Measurements from ENCODE around the gene APPBP2. TPM values are rescaled to one million over a fixed set of nuclear protein-coding genes. Genes with fewer than 3 reads are reported as not detected.

Gene APPBP2
- polyA plus RNA-seq, 1 of the 3 experiments (the other 2 are of a cell fraction) = 7.6 TPM

- H3K4me2 ChIP-seq = no peak overlapping the region
- no peaks in the 10 kb centered on the region for H4K20me1 ChIP-seq (ENCODE audit: insufficient read depth)
- no peak overlapping the region for H3K27ac ChIP-seq (ENCODE audit: low read depth in 2 of 2, low read length in 1 of 2)
- H3F3A ChIP-seq (replicated peaks; ENCODE audit: insufficient read depth) = peaks cover 9% of the 10 kb centered on the region
- H3K4me3 ChIP-seq (ENCODE audit: low read depth in 2 of 2, low read length in 1 of 2) = no peak overlapping the region
- DNase-seq = no peak
- TF ChIP-seq CTCF (IDR thresholded peaks at IDR 0.05) = no peak
- no peak for TF ChIP-seq MEF2A (IDR thresholded peaks at IDR 0.05; ENCODE audit: borderline replicate concordance, low read depth)
- ChIA-PET CTCF (no interaction called here), POLR2A (no interaction called here)
- WGBS (ENCODE audit: low lambda C conversion rate) = 91% methylated on average over 2 of the region's 2 CpGs
- H3K27me3 ChIP-seq (ENCODE audit: insufficient read depth) = no peaks in the 10 kb centered on the region
- peaks cover 0 to 4% of the 10 kb centered on the region in 2 experiments; a peak in 1 of 4 replicates for H3K4me1 ChIP-seq (ENCODE audit: control insufficient read depth in 1 of 2, insufficient read depth in 2 of 2, low read depth in 1 of 2, low read length in 1 of 2)
- no peaks in the 10 kb centered on the region for H3K9me3 ChIP-seq
- no peak overlapping the region for H2AFZ ChIP-seq (ENCODE audit: low read depth)
- no peak overlapping the region for H3K9ac ChIP-seq
- no peaks in the 10 kb centered on the region for H3K79me2 ChIP-seq (ENCODE audit: insufficient read depth)
- H3K9me2 ChIP-seq = no peaks in the 10 kb centered on the region
- H3K36me3 ChIP-seq (replicated peaks in 1 of 2; ENCODE audit: control insufficient read depth in 1 of 2, insufficient read depth in 2 of 2, low read length in 1 of 2) = no peaks in the 10 kb centered on the region
Measured at GRCh38 chr17:60539807-60540206, 13.8 kb upstream of the APPBP2 start.

DNA sequence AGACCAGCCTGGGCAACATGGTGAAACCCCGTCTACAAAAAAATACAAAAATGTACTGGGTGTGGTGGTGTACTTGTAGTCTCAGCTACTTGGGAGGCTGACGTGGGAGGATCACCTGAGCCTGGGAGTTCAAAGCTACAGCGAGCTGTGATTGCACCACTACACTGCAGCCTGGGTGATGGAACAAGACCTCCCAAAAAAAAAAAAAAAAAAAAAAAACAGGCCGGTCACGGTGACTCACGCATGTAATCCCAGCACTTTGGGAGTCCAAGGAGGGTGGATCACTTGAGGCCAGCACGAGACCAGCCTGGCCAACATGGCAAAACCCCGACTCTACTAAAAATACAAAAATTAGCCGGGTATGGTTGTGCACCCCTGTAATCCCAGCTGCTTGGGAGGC lies 12.7 kb upstream of the APPBP2 start:
- WGBS (ENCODE audit: low lambda C conversion rate) = 90% methylated on average over 9 of the region's 9 CpGs
- TF ChIP-seq MEF2A (IDR thresholded peaks at IDR 0.05; ENCODE audit: borderline replicate concordance, low read depth) (no peak), CTCF (IDR thresholded peaks at IDR 0.05) (no peak), TAF1 (IDR thresholded peaks at IDR 0.05; ENCODE audit: borderline replicate concordance, low read depth, low read length) (no peak), MAX (IDR thresholded peaks at IDR 0.05; ENCODE audit: low read depth) (no peak), JUND (IDR thresholded peaks at IDR 0.05) (no peak), SIN3A (IDR thresholded peaks at IDR 0.05; ENCODE audit: borderline replicate concordance, low read depth, low read length) (no peak), YY1 (IDR thresholded peaks at IDR 0.05; ENCODE audit: low read depth) (no peak), FOXJ3 (CRISPR knock-in tag; IDR thresholded peaks at IDR 0.05) (no peak), GABPA (IDR thresholded peaks at IDR 0.05; ENCODE audit: low read depth) (no peak), RFX5 (IDR thresholded peaks at IDR 0.05; ENCODE audit: low read length) (no peak), PBX3 (IDR thresholded peaks at IDR 0.05) (no peak), ELF1 (IDR thresholded peaks at IDR 0.05) (no peak), MXI1 (IDR thresholded peaks at IDR 0.05; ENCODE audit: low read depth, low read length) (no peak), GATA2 (CRISPR knock-in tag; IDR thresholded peaks at IDR 0.05) (no peak), FOXM1 (IDR thresholded peaks at IDR 0.05; ENCODE audit: low read depth) (no peak), REST (IDR thresholded peaks at IDR 0.05; ENCODE audit: low read depth, low read length) (no peak), RAD21 (IDR thresholded peaks at IDR 0.05; ENCODE audit: low read length) (no peak), RCOR1 (IDR thresholded peaks at IDR 0.05; ENCODE audit: low read length) (no peak)
- TF ChIP-seq, protein P1, sequence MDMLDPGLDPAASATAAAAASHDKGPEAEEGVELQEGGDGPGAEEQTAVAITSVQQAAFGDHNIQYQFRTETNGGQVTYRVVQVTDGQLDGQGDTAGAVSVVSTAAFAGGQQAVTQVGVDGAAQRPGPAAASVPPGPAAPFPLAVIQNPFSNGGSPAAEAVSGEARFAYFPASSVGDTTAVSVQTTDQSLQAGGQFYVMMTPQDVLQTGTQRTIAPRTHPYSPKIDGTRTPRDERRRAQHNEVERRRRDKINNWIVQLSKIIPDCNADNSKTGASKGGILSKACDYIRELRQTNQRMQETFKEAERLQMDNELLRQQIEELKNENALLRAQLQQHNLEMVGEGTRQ (IDR thresholded peaks at IDR 0.05; ENCODE audit: borderline replicate concordance, low read depth, low read length) = no peak

More for the DNA sequence above, 12.7 kb upstream of the APPBP2 start:
- Histone ChIP-seq H3K27me3 (ENCODE audit: insufficient read depth) (no peaks in the 10 kb centered on the region), H3K79me2 (ENCODE audit: insufficient read depth) (no peaks in the 10 kb centered on the region), H3K27ac (ENCODE audit: low read depth in 2 of 2, low read length in 1 of 2) (no peak overlapping the region), H2AFZ (ENCODE audit: low read depth) (no peak overlapping the region), H3K9ac (no peak overlapping the region), H3K4me1 (ENCODE audit: control insufficient read depth in 1 of 2, insufficient read depth in 2 of 2, low read depth in 1 of 2, low read length in 1 of 2) (peaks cover 0 to 4% of the 10 kb centered on the region in 2 experiments; a peak in 1 of 4 replicates), H3F3A (replicated peaks; ENCODE audit: insufficient read depth) (peaks cover 7% of the 10 kb centered on the region), H3K36me3 (replicated peaks in 1 of 2; ENCODE audit: control insufficient read depth in 1 of 2, insufficient read depth in 2 of 2, low read length in 1 of 2) (no peaks in the 10 kb centered on the region), H3K4me2 (no peak overlapping the region), H4K20me1 (ENCODE audit: insufficient read depth) (no peaks in the 10 kb centered on the region), H3K9me3 (no peaks in the 10 kb centered on the region), H3K4me3 (ENCODE audit: low read depth in 2 of 2, low read length in 1 of 2) (no peak overlapping the region), H3K9me2 (no peaks in the 10 kb centered on the region)
- no peak for DNase-seq
- ChIA-PET CTCF (interaction anchor here (0.9 kb wide), 1 partner anchor 31 kb away, joined by 4 read pairs; no protein-coding TSS in a partner anchor), POLR2A (no interaction called here)
